GM13976 (cell line): Measurements from ENCODE around the gene ZFYVE28.

Experiments
- DNase-seq: peaks from one replicate; pipeline ENCODE4 v3.0.0; 2012; ENCODE audit warnings: low spot score
- CTCF ChIP-seq: IDR thresholded peaks from 2 replicates; pipeline ENCODE4 v1.5.1; 2012; ENCODE audit warnings: borderline replicate concordance, mild to moderate bottlenecking; ENCODE audit not compliant: insufficient read depth; ENCODE audit errors: extremely low read depth, missing control alignments, control extremely low read depth
- in situ Hi-C: fragments of 300-500 bp; cut with MboI; formaldehyde crosslinking; loops from one replicate; pipeline ENCODE4 v1.12.0; 2022; ENCODE audit warnings: low sequenced_read_pairs, mixed read lengths, inconsistent platforms; ENCODE audit not compliant: unreplicated experiment

Gene ZFYVE28

DNA sequence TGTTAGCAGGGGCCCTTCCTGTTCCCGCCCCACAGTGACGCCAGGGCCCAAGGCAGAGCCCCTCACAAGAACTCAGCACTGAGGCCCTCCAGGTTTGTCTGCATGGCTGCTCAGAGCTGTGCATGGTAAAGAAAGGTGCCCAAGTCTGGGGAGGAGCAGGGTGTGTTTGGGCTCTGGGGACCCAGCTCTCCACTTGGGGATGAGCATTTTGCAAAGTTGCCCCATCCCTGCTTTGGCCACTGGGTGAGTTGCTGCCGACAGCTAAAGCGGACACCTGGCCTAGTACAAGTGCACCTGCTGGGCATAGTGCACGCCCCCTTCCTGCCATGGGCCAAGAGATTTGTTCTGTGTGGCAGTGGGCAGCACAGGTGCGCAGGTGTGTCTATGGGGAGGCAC is 154.5 kb downstream of the ZFYVE28 start:
- DNase-seq, result no peak

GRCh38 chr4:2262944-2263250 is 155.5 kb downstream of the ZFYVE28 start:
- TF ChIP-seq CTCF, result no peak
- in situ Hi-C loops, result no loop called here
- no peak for DNase-seq

More for the DNA sequence above, 154.5 kb downstream of the ZFYVE28 start:
- in situ Hi-C loops, result no loop called here
- TF ChIP-seq CTCF, result no peak

DNA sequence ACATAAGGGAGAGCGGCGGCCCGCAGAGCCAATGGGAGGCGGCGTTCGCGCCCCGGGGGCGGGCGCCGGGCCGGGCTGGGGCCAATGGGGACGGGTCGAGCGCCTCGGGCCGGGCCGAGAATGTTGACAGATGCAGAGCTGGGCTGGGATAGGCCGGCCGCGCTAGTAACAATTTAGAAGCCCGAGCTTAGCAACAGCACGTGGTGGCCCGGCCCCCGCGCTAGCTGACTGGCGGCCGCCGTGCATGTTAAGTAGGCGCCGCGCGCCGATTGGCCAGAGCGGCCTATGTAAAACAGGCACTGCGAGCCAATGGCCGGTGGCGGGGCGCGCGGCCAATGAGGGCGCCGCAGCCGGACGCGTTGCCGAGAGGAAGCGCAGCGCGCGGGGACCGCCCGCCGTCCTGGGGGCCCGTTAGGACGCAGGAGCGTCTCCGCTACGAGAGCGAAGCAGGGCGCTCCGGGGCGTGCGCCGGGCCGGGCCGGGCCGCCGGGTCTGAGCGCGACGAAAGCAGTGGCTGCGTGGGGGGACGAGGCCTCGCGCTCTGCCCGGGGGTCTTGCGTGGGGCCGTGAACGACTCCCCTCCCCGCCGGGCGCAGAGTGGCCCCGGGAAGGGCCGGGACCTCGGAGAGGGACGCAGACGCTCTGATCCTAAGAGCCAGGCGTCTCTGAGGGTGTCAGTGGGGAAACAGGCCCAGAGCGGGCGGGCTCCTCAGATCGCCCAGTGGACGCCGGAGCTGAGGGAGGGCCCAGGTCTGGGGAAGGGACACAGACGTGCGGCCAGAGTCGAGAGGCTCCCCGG is 156.1 kb downstream of the ZFYVE28 start:
- no peak for TF ChIP-seq CTCF
- peak; percentile 97 for DNase-seq
- in situ Hi-C loops, result no loop called here

GRCh38 chr4:2261853-2262144 is 156.6 kb downstream of the ZFYVE28 start, which contains the start of gene MXD4:
MXD4 (minus strand) TSS chr4:2262109; CDS start chr4:2261980, 129 bp downstream.
- TF ChIP-seq CTCF, result no peak
- no peak for DNase-seq
- in situ Hi-C loops, result no loop called here

DNA sequence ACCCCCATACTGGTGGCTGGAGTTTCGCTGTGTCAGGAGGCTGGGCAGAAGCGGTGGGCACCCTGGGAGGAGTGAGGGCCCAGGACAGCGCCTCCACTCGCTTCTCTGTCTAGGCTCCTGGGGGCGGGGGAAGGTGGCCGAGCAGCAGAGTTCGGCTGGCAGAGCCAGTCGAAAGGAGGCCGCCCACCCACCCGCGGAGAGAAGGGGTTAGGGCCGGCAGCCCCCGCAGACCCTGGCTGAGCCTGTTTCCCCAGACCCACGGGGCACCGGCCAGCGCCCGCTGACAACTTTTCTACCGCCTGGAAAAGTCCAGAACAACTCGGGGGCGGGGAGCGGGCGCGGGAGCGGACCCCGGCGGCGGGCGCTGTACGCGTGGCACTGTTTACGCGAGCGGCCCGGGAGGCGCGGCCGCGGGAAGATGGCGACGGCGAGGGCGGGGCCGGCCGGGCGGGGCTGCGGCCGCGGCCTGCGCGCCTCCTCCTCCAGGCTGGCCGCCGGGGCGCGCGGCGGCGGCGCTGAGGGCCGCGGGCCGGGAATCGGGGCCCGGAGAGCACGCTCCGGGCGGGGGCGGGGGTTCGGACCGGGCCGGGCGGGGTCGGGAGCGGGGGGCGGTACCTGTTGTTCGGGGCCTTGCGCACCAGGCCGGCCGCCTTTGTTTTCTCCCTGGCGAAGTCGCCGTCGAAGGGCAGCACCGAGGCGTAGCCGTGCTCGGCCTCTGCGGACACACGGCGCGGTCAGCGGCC is 157.2 kb downstream of the ZFYVE28 start:
- TF ChIP-seq CTCF, result no peak
- in situ Hi-C loops, result no loop called here
- DNase-seq, result peak; percentile 83

GRCh38 chr4:2260344-2261109 is 157.9 kb downstream of the ZFYVE28 start:
- no peak for DNase-seq
- in situ Hi-C loops, result no loop called here
- no peak for TF ChIP-seq CTCF
